Activated CD4-positive, alpha-beta T cell treated with anti-CD3 and anti-CD28 coated beads for 36 hours (primary cell): Measurements from ENCODE around the gene FUOM. TPM values are rescaled to one million over a fixed set of nuclear protein-coding genes. Genes with fewer than 3 reads are reported as not detected.
"Not testable (repeated sequence)": the region's sequence is repeated elsewhere in the genome, so short reads cannot be mapped to it uniquely, and the experiment has no call there.

Source experiments
- ATAC-seq: fragments of 200-7000 bp; cut with Tn5 transposase; one replicate; pipeline ENCODE4 v1.10.0; 2021; ENCODE audit warnings: mild to moderate bottlenecking, moderate library complexity
- CTCF ChIA-PET: fragments of 350-600 bp; sonication (Branson Sonifier 250); formaldehyde crosslinking; loops from one replicate; lab custom pipeline; 2021; ENCODE audit warnings: antibody characterized with exemption; lab: Charles Lee
- POLR2A ChIA-PET: fragments of 350-600 bp; sonication (Branson Sonifier 250); formaldehyde crosslinking; loops from one replicate; lab custom pipeline; 2021; ENCODE audit warnings: antibody characterized with exemption, inconsistent platforms; lab: Charles Lee
- DNase-seq: peaks from one replicate; pipeline ENCODE4 v3.0.0-alpha.2; 2020
- H3K27ac Mint-ChIP-seq: one replicate; pipeline ENCODE4 v1.8.0; 2021; ENCODE audit warnings: mixed read lengths
- H3K27me3 Mint-ChIP-seq: one replicate; pipeline ENCODE4 v1.8.0; 2021; ENCODE audit warnings: mixed read lengths
- H3K36me3 Mint-ChIP-seq: one replicate; pipeline ENCODE4 v1.8.0; 2021; ENCODE audit warnings: low read depth, mixed read lengths
- H3K4me1 Mint-ChIP-seq: one replicate; pipeline ENCODE4 v1.8.0; 2021; ENCODE audit warnings: mixed read lengths
- H3K4me3 Mint-ChIP-seq: one replicate; pipeline ENCODE4 v1.8.0; 2021; ENCODE audit warnings: mild to moderate bottlenecking, moderate library complexity, mixed read lengths
- H3K9me3 Mint-ChIP-seq: one replicate; pipeline ENCODE4 v1.8.0; 2021; ENCODE audit warnings: low read depth, mixed read lengths
- intact Hi-C, 2 experiments: fragments of 100-400 bp; cut with DNase I in 1 of 2; cut with micrococcal nuclease in 1 of 2; formaldehyde crosslinking; loops; one replicate each; pipeline versions ENCODE4 v1.14.2 to v1.15.1; 2022 to 2024; cut with DNase I, micrococcal nuclease
- total RNA-seq, 2 experiments: library from RNA; stranded (reverse); gene quantifications; one replicate each; pipeline ENCODE4 v1.2.3, GENCODE V29; 2021

FUOM gene
- total RNA-seq, 2 experiments from 2014 or later: 28.3 to 37.0 TPM

DNA sequence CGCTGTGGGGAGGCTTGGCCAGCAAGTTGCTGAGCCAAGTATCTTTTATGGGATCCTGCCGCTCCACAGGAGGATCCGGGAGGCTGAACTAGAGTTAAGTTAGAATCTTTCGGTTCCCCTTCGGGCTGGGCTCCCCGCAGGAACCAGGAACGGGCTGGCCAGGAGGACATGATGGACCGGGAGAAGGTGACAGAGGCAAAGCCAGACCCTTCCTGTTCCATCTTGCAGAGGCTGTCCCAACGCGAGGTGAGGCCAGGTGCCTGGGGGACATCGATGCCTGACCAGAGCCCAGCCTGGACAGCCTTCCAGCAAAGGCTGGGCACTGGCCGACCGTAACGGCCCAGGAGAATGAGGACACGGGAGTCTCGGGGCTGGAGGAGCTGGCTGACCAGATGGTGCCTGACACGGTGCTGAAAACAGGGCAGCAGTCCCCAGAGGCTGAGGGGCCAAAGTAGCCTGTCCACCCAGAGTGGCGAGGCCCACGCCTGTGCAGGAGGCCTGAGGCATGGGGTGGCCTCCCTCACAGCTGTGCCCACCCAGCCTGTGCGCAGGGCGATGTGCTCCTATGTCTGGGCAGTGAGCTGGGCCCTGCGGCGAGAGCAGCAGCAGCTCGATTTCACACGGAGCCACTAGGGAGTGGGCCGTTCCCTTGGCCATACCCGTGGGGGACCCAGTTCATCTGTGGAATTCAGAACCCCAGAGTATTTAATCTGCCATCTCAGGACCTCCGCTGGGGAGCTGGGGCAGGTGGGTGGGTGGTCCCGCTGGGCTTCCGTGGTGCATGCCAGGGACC, 19.4 kb upstream of the FUOM start:
- no peak overlapping the region for H3K27ac Mint-ChIP-seq
- ATAC-seq (no peak), DNase-seq (no peak)
- no peaks in the 10 kb centered on the region for H3K27me3 Mint-ChIP-seq
- H3K4me3 Mint-ChIP-seq: peak overlapping the region; percentile 30
- CTCF ChIA-PET: interaction anchor here (0.6 to 2.1 kb wide), 5 partner anchors 10 to 87 kb away, joined by 3 to 6 read pairs (median 4); no protein-coding TSS in a partner anchor
- H3K4me1 Mint-ChIP-seq: peaks cover 4% of the 10 kb centered on the region
- POLR2A ChIA-PET: no interaction called here
- H3K36me3 Mint-ChIP-seq: no peaks in the 10 kb centered on the region
- intact Hi-C loops: loop anchor here (5.0 to 10.0 kb wide), 2 partner anchors 840 to 1042 kb away; partner anchors contain the start of genes INPP5A (in 1 of the 2) and LRRC27 (in 1 of the 2)
- H3K9me3 Mint-ChIP-seq: no peaks in the 10 kb centered on the region

DNA sequence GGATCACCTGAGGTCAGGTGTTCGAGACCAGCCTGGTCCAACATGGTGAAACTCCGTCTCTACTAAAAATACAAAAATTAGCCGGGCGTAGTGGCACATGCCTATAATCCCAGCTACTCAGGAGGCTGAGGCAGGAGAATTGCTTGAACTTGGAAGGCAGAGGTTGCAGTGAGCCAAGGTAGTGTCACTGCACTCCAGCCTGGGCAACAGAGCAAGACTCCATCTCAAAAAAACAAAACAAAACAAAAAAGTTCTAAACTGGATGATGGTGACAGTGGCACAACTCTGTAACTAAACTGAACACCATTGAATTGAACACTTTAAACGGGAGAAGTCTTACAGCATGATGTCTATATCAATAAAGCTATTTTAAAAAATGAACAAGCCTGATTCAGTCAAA, 18.4 kb upstream of the FUOM start:
- CTCF ChIA-PET: interaction anchor here (2.1 kb wide), 1 partner anchor 47 kb away, joined by 6 read pairs; no protein-coding TSS in a partner anchor
- intact Hi-C loops: loop anchor here (5.0 to 10.0 kb wide), 2 partner anchors 839 to 1041 kb away; partner anchors contain the start of genes INPP5A (in 1 of the 2) and LRRC27 (in 1 of the 2)
- ATAC-seq, H3K36me3 Mint-ChIP-seq, POLR2A ChIA-PET, H3K27ac Mint-ChIP-seq, H3K9me3 Mint-ChIP-seq, DNase-seq, H3K4me1 Mint-ChIP-seq, H3K4me3 Mint-ChIP-seq, H3K27me3 Mint-ChIP-seq: not testable (repeated sequence)

DNA sequence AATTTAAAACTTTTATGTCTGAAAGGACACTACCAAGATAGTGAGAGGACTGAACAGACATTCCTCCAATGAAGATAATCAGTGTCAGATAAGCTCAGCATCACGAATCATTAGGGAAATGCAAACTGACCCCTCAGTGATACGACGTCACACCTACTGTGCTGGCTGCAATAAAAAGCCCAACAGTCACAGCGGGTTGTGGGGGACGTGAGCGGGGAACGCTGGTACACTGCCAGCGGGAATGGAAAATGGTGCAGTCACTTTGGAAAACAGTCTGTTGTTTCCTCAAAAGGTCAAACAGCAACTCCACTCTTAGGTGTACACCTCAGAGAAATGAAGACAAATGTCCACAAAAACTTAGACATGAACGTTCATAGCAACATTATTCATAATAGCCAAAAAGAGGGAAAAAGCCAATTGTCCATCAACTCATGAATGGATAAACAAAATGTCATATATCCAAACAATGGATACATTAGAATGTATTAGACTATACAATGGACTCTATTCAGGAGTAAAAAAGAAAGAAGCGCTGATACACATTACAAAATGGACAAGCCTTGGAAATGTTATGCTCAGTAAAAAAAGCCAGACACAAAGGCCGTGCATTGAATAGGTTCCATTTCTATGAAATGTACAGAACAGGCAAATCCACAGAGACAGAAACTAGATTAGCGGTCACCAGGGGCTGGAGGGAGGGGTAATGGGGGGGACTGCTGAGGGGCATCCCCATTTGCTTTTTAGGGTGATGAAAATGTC, 17.7 kb upstream of the FUOM start:
- H3K36me3 Mint-ChIP-seq: no peaks in the 10 kb centered on the region
- H3K4me1 Mint-ChIP-seq: peaks cover 9% of the 10 kb centered on the region
- POLR2A ChIA-PET: no interaction called here
- no peak for DNase-seq
- no peak overlapping the region for H3K4me3 Mint-ChIP-seq
- CTCF ChIA-PET: no interaction called here
- no peaks in the 10 kb centered on the region for H3K27me3 Mint-ChIP-seq
- ATAC-seq: no peak
- H3K27ac Mint-ChIP-seq: no peak overlapping the region
- intact Hi-C loops: loop anchor here (2.0 to 10.0 kb wide), 3 partner anchors 15 to 1041 kb away; partner anchors contain the start of genes INPP5A (in 1 of the 2) and LRRC27 (in 1 of the 2)
- H3K9me3 Mint-ChIP-seq: no peaks in the 10 kb centered on the region

DNA sequence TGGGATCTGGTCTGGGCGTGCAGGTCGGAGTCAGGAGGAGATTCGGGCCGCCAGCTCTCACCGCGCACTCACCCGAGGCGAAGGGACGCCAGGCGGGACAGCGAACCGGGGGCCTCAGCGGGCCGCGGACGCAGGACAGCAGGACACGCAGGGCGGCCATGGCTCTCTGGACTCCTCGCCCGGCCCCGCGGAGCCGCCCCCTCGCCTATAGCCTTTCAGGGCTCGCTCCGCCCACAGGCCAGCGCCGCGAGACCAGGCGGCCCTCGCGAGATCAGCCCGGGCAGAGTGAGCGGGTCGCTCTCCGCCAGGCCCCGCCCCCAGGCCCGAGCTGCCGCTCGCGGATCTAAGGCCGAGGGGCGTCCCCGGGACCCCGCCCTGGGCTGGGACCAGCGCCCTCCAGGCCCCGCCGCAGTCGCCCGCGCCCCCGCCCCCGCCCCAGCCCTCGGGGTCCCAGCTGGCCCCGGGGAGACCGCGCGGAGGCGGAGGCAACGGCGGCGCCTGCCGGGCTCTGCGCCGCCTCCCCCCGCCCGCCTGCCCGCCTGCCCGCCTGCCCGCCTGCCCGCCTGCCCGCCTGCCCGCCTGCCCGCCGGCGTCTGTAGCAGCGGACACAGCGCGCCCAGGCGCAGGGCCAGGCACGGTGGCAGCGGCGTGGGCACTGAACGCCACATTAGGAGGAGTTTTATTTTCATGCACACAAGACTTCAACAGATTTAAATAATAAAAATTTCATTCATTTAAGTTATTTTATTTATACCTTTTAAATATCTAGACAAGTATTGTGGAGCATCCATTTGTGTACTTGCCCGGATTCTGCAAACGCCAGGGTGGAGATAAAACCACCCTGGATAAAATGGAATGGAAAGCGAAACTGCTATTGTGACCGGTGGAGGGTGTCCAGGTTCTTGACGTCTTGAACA, 15.6 kb upstream of the FUOM start, which contains the start of gene ECHS1:
Gene ECHS1, minus strand, starts transcription at position 181 of the 917 bp plus-strand sequence. Its CDS starts 21 bp downstream, at position 160.
- DNase-seq (peak; percentile 97), ATAC-seq (peak; percentile 100)
- ChIA-PET CTCF (no interaction called here), POLR2A (interaction anchor here (1.0 kb wide), 1 partner anchor 16 kb away, joined by 3 read pairs; no protein-coding TSS in a partner anchor)
- Mint-ChIP-seq H3K4me1 (peaks cover 11% of the 10 kb centered on the region), H3K36me3 (peaks cover 8% of the 10 kb centered on the region), H3K27ac (peak within 1 kb of the TSS; percentile 79), H3K4me3 (peak within 1 kb of the TSS; percentile 73), H3K9me3 (no peaks in the 10 kb centered on the region), H3K27me3 (no peaks in the 10 kb centered on the region)
- intact Hi-C loops: loop anchor here (1.0 to 10.0 kb wide), 10 partner anchors 15 to 1039 kb away; partner anchors contain the start of genes FUOM (in 2 of the 2), MTG1 (in 2 of the 2) and LRRC27 (in 1 of the 2)

DNA sequence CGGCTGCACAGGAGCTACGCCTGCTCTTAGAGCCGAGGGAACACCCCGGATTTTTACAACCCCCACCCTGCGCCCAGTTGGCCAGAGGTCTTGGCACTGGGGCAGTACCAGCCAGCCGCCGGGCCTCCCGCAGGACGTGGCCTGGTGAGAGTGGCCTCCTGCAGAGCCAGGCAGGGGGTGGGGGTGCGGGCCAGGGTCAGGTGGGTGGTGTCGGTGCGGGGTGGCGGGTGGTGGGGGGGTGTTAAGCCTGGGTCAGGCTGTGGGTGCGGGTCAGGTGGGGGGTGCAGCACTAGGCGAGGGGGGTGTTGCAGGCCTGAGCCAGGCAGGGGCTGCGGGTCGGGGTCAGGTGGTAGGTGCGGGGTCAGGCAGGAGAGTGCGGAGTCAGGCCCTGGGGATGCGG, 14.7 kb upstream of the FUOM start:
- ChIA-PET POLR2A (no interaction called here), CTCF (no interaction called here)
- intact Hi-C loops: loop anchor here (2.0 to 10.0 kb wide), 2 partner anchors 14 to 1038 kb away; partner anchors contain the start of genes FUOM (in 1 of the 2) and LRRC27 (in 1 of the 2)
- H3K27me3 Mint-ChIP-seq: no peaks in the 10 kb centered on the region
- H3K9me3 Mint-ChIP-seq: no peaks in the 10 kb centered on the region
- no peak overlapping the region for H3K27ac Mint-ChIP-seq
- H3K4me3 Mint-ChIP-seq: peak overlapping the region; percentile 73
- H3K36me3 Mint-ChIP-seq: peaks cover 11% of the 10 kb centered on the region
- peaks cover 11% of the 10 kb centered on the region for H3K4me1 Mint-ChIP-seq
- DNase-seq: no peak
- no peak for ATAC-seq

DNA sequence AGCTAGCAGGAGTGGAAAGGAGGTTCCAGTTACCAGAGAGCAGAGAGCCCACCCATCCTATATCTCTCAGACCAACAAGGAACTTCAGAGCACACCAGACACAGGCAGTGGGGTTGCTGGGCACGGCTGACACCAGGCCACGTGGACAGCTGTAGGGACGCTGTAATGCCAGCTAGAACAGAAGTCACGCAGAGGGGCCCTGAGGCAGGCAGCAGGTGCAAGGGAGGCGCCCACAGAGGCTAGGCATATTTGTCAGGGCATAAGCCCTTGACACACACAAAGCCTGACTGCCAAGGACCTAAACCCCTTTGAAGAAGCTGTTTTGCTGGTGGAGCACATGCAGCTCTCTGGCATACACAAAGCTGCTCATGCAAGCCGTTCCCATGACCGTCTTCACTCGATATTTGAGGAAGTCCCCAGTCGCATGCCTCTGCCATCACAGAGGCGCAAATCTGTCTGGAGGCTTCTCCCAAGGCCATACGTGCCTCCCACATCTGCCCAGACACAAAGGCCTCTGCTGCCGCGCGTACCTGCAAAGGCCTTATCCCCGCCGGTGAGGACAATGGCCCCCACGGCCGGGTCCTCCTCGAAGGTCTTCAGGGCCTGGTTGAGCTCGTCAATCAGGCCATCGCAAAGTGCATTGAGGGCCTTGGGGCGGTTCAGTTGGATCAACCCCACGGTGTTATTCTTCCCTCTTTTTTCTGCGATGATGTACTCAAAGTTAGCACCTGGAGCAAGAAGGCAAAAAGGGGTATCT, 12.4 kb upstream of the FUOM start:
- no peaks in the 10 kb centered on the region for H3K9me3 Mint-ChIP-seq
- ATAC-seq (no peak), DNase-seq (no peak)
- no peak overlapping the region for H3K27ac Mint-ChIP-seq
- CTCF ChIA-PET: interaction anchor here (0.8 kb wide), 1 partner anchor 18 kb away, joined by 3 read pairs; no protein-coding TSS in a partner anchor
- no peaks in the 10 kb centered on the region for H3K27me3 Mint-ChIP-seq
- H3K36me3 Mint-ChIP-seq: peaks cover 14% of the 10 kb centered on the region
- POLR2A ChIA-PET: no interaction called here
- peaks cover 11% of the 10 kb centered on the region for H3K4me1 Mint-ChIP-seq
- intact Hi-C loops: loop anchor here in 1 of 2 experiments (10.0 kb wide), 1 partner anchor 1035 kb away; the partner anchor contains the start of gene LRRC27
- no peak overlapping the region for H3K4me3 Mint-ChIP-seq

DNA sequence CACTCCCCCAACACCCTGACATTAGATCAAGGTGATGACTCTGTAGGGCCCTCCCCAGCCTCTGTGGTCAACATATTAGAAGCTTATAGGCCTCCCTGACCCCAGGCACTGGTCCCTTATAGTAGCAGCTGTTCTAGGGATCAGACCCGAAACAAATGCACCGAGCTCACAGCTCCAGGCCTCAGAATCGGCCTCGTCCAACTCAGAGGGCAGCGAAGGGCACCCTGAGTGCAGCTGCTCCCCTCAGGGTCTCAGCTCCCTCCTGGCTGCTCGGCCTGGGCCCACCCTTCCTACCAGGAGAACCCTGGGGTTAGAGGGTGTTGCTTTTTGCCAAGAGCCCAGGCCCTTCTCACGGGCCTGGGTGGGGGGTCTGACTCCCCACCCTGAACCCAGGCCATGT, 10.3 kb upstream of the FUOM start:
- Mint-ChIP-seq H3K4me3 (no peak overlapping the region), H3K36me3 (peaks cover 14% of the 10 kb centered on the region), H3K4me1 (peaks cover 8% of the 10 kb centered on the region), H3K27ac (no peak overlapping the region), H3K27me3 (no peaks in the 10 kb centered on the region), H3K9me3 (no peaks in the 10 kb centered on the region)
- intact Hi-C loops: no loop called here
- ChIA-PET POLR2A (no interaction called here), CTCF (interaction anchor here (0.6 to 0.7 kb wide), 2 partner anchors 23 to 38 kb away, joined by 3 to 5 read pairs; no protein-coding TSS in a partner anchor)
- ATAC-seq: no peak
- no peak for DNase-seq

DNA sequence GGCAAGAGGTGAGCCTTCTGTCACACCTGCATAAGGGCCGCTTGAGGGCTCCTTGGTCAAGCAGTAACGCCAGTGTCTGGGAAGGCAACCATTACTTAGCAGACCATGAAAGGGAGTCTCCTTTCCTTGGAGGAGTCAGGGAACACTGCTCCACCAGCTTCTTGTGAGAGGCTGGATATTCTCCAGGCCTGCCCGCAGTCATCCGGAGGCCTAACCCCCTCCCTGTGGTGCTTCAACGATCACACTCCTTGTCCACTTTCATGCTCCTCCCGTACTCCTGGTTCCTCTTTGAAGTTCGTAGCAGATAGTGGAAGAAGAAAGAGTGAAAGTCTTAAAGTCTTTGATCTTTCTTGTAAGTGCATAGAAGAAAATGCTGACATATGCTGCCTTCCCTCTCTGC, 9.6 kb upstream of the FUOM start:
- H3K4me1 Mint-ChIP-seq, H3K27me3 Mint-ChIP-seq, H3K4me3 Mint-ChIP-seq, intact Hi-C loops, POLR2A ChIA-PET, DNase-seq, H3K27ac Mint-ChIP-seq, ATAC-seq, H3K9me3 Mint-ChIP-seq, CTCF ChIA-PET: not testable (repeated sequence)
- H3K36me3 Mint-ChIP-seq: peaks cover 14% of the 10 kb centered on the region

DNA sequence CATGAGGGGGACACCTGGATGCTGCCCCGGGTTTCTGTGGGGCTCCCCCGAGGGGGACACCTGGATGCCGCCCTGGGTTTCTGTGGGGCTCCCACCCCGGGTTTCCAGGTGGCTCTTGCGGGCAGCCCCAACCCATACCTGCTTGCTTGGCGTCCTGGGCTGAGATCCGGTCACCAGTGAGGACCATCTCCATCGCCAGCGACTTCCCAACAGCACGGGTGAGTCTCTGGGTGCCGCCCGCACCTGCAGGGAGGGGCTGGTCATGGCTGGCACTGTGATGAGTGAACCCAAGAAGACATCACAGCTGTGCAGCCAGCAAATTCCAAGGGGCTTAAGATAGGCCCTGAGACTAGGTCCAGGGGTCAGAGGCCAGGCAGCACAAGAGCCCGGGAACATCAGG, 8.9 kb upstream of the FUOM start:
- intact Hi-C loops: no loop called here
- Mint-ChIP-seq H3K27ac (no peak overlapping the region), H3K27me3 (no peaks in the 10 kb centered on the region), H3K4me3 (no peak overlapping the region), H3K36me3 (peaks cover 16% of the 10 kb centered on the region), H3K9me3 (no peaks in the 10 kb centered on the region), H3K4me1 (peaks cover 4% of the 10 kb centered on the region)
- CTCF ChIA-PET: no interaction called here
- POLR2A ChIA-PET: no interaction called here
- no peak for ATAC-seq
- DNase-seq: no peak

DNA sequence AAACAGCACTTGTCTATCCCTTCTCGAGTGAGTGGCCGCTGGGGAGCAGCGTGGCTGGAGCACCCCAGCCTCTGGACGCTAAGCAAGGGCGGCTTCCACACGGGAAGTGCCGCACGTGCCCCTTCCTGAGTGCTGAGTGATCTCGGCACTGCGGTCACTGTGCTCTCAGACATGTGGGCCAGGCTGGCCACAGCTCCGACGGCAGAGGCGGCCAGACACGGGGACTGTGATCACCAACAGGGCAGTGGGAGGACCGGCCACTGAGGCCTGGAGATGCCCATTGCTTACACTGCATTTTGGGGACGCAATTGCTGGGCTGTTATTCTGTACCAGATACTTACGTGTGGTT, 8.3 kb upstream of the FUOM start:
- H3K9me3 Mint-ChIP-seq: no peaks in the 10 kb centered on the region
- peaks cover 6% of the 10 kb centered on the region for H3K4me1 Mint-ChIP-seq
- no peak overlapping the region for H3K27ac Mint-ChIP-seq
- intact Hi-C loops: no loop called here
- ChIA-PET POLR2A (no interaction called here), CTCF (no interaction called here)
- ATAC-seq (no peak), DNase-seq (no peak)
- no peak overlapping the region for H3K4me3 Mint-ChIP-seq
- H3K27me3 Mint-ChIP-seq: no peaks in the 10 kb centered on the region
- H3K36me3 Mint-ChIP-seq: peaks cover 18% of the 10 kb centered on the region
